HG02852 (cell line): ENCODE measurements around the gene S100A5.

Experiments used
- ATAC-seq: cut with Tn5 transposase; IDR thresholded peaks from one replicate; pipeline ENCODE4 v1.9.1; 2021; ENCODE audit warnings: mild to moderate bottlenecking, moderate library complexity; ENCODE audit not compliant: unreplicated experiment

The S100A5 gene

GRCh38 chr1:153548722-153549688 is 8.3 kb upstream of the S100A5 start, which contains the start of gene S100A3:
Gene S100A3 (minus strand): TSS chr1:153549258. CDS start chr1:153548485, 773 bp downstream.
- no peak for ATAC-seq

GRCh38 chr1:153547560-153548551 is 7.1 kb upstream of the S100A5 start:
- ATAC-seq = no peak

- ATAC-seq = no peak
Measured at GRCh38 chr1:153546796-153547559, 6.2 kb upstream of the S100A5 start.

- ATAC-seq = no peak
Measured at GRCh38 chr1:153546371-153546770, 5.6 kb upstream of the S100A5 start.

GRCh38 chr1:153545067-153546055 is 4.6 kb upstream of the S100A5 start, which contains the start of gene S100A4:
Gene S100A4 (minus strand): TSS chr1:153545806. CDS start chr1:153544794, 1,012 bp downstream.
- ATAC-seq = peak; percentile 65

GRCh38 chr1:153544453-153545066 is 3.8 kb upstream of the S100A5 start:
- ATAC-seq = no peak

GRCh38 chr1:153543736-153544135 is 3.0 kb upstream of the S100A5 start:
- no peak for ATAC-seq

GRCh38 chr1:153542956-153543711 is 2.4 kb upstream of the S100A5 start:
- ATAC-seq = no peak

GRCh38 chr1:153541641-153542590 is 1.2 kb upstream of the S100A5 start:
- ATAC-seq = no peak

GRCh38 chr1:153539395-153540093 is 1.2 kb downstream of the S100A5 start:
- ATAC-seq = no peak

- ATAC-seq = no peak
Measured at GRCh38 chr1:153538315-153538821, 2.4 kb downstream of the S100A5 start.

GRCh38 chr1:153537376-153537730 is 3.4 kb downstream of the S100A5 start:
- no peak for ATAC-seq

GRCh38 chr1:153536671-153537375 is 3.9 kb downstream of the S100A5 start:
- no peak for ATAC-seq

- peak; percentile 45 for ATAC-seq
Measured at GRCh38 chr1:153536012-153536670, 4.6 kb downstream of the S100A5 start.
